Measurements from ENCODE around the gene ATF7IP. TPM values are rescaled to one million over a fixed set of nuclear protein-coding genes. Genes with fewer than 3 reads are reported as not detected.

ATF7IP gene
- total RNA-seq (2022; extraction: Qiagen RNA extraction): 4.2 to 5.0 TPM (median 4.9 TPM) in 5 replicates

GRCh38 chr12:14365294-14366208 is at the start of gene ATF7IP:
Gene ATF7IP (plus strand): TSS chr12:14365682. CDS start chr12:14423916, 58,234 bp downstream.

Other genes with a start within 250 kb of the ATF7IP start
- gene PLBD1, start 202.2 kb downstream of the ATF7IP start, total RNA-seq (2022; extraction: Qiagen RNA extraction): 4.2 to 5.0 TPM (median 4.6 TPM) in 5 replicates